Frontal cortex (tissue), 4 donors: ENCODE measurements around the gene SST. TPM values are rescaled to one million over a fixed set of nuclear protein-coding genes. Genes with fewer than 3 reads are reported as not detected.

Experiments
- DNase-seq, 2 donors: peaks; one replicate each; pipeline ENCODE4 v3.0.0; 2012; ENCODE audit warnings: low spot score in 2 of 2
- FAIRE-seq: peaks from 2 replicates; lab custom pipeline; 2012; peaks lifted over from hg19 to GRCh38; lab: Jason Lieb, UNC
- total RNA-seq: library from RNA; depleted of rRNA; stranded (reverse); fragments of >200 nt; gene quantifications from one replicate; pipeline ENCODE4 v1.2.3, GENCODE V29; 2014
- donor health status: control.
- donor health status: control.
- donor health status: control.

The SST gene
- total RNA-seq, 1 donor from 2014 or later: 28.5 TPM

GRCh38 chr3:187639927-187640568 is 30.1 kb downstream of the SST start:
- FAIRE-seq (no peak), DNase-seq (no peak)

- DNase-seq (no peak), FAIRE-seq (no peak)
These were observed 33.7 kb downstream of the SST start for GRCh38 chr3:187636528-187636927.

GRCh38 chr3:187630404-187630803 is 39.8 kb downstream of the SST start:
- DNase-seq: no peak
- FAIRE-seq: no peak

GRCh38 chr3:187629711-187630110 is 40.5 kb downstream of the SST start:
- DNase-seq: no peak
- FAIRE-seq: no peak

- no peak for FAIRE-seq
- no peak for DNase-seq
These were observed 42.0 kb downstream of the SST start for GRCh38 chr3:187628169-187628568.

GRCh38 chr3:187626581-187626980 is 43.6 kb downstream of the SST start:
- FAIRE-seq (no peak), DNase-seq (no peak)

GRCh38 chr3:187624588-187624987 is 45.6 kb downstream of the SST start:
- DNase-seq: no peak
- no peak for FAIRE-seq

DNA sequence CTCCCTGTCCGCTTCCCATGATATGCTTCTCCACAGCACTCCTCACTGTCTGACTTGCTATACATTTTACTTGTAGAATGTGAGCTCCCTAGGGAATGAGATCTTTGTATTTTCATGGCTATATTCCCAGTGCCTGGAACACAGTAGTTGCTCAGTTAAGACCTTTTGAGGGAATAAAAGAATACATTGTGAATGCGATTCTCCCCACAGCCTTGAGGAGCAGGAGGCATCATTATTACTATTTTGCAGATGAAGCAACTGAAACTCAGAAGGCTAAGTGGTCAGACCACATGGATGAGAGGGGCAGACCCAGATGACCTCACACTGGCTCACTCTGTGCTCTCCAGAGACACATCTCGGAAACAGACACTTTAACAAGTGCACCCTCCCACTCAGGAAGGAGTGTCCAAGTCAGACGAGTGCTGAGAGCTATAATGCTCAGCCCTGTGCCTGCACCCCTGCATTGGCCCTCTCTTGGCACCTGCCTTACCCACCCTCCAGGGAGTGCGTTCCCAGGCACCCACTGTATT is 46.8 kb downstream of the SST start:
- FAIRE-seq (no peak), DNase-seq (no peak)

- FAIRE-seq (no peak), DNase-seq (no peak)
These were observed 48.3 kb downstream of the SST start for GRCh38 chr3:187621881-187622280.

DNA sequence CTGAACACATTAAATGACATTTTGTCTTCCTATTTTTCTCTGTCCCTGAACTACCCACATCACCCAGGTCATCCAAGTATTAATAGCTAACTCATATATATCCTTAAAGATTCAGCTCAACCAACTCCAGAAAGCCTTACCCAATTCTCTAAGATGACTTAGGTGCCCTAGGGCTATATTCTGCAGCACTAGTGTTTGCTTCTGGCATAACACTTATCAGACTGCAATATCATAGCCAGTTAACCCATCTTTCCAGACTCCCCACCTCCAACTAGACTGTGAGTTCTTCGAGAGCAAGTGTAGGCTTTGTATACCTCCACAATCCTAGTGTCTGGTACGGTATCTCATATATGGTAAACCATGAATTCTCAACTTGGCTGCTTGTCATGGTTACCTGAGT is 50.7 kb downstream of the SST start:
- no peak for FAIRE-seq
- DNase-seq: no peak

Other genes starting within 250 kb of the SST start
- not detected for gene RTP2, start 32.2 kb upstream of the SST start, total RNA-seq
- gene BCL6, start 75.1 kb upstream of the SST start, total RNA-seq: 16.7 TPM